Breast epithelium (tissue), 3 donors: ENCODE results near the gene BBOF1.

Experiments
- CTCF ChIP-seq, 3 donors: fragments of 450-650 bp; IDR thresholded peaks; one replicate each; pipeline ENCODE4 v1.5.1; 2016 to 2017; ENCODE audit warnings: antibody characterized with exemption in 3 of 3, mild to moderate bottlenecking in 3 of 3, moderate library complexity in 3 of 3
- POLR2A ChIP-seq: fragments of 450-650 bp; IDR thresholded peaks from one replicate; pipeline ENCODE4 v1.6.1; 2016; ENCODE audit warnings: antibody characterized with exemption, mild to moderate bottlenecking, moderate library complexity
- POLR2AphosphoS5 ChIP-seq, 3 donors: sonication (generic); formaldehyde crosslinking; IDR thresholded peaks; one replicate each; pipeline ENCODE4 v1.6.1; 2017; ENCODE audit warnings: antibody characterized with exemption in 3 of 3

- TF ChIP-seq CTCF (IDR thresholded peaks at IDR 0.05), result no peak
- TF ChIP-seq POLR2A, result no peak
- TF ChIP-seq POLR2AphosphoS5 (IDR thresholded peaks at IDR 0.05), result no peak
These were observed 15.4 kb downstream of the BBOF1 start for GRCh38 chr14:74034572-74034971.
